H1 (cell line): ENCODE measurements around the gene GBF1. TPM values are rescaled to one million over a fixed set of nuclear protein-coding genes. Genes with fewer than 3 reads are reported as not detected.

ENCODE experiments used
- CHD2 ChIP-seq: IDR thresholded peaks from 2 replicates; pipeline ENCODE4 v1.6.1; 2012; ENCODE audit warnings: low read length, improper control_type of control experiment
- EP300 ChIP-seq, 2 experiments: IDR thresholded peaks; 1 replicate in 1 of 2; 2 replicates in 1 of 2; pipeline ENCODE4 v1.6.1; 2011 to 2012; ENCODE audit warnings: low read depth in 2 of 2, low read length in 2 of 2, mild to moderate bottlenecking in 2 of 2, borderline replicate concordance in 1 of 2, inconsistent platforms in 1 of 2, moderate library complexity in 1 of 2
- GABPA ChIP-seq: IDR thresholded peaks from 2 replicates; pipeline ENCODE4 v1.6.1; 2011; ENCODE audit warnings: mild to moderate bottlenecking, low read length, moderate library complexity, borderline replicate concordance; ENCODE audit not compliant: insufficient read depth
- KDM1A ChIP-seq: fragments of 200-600, 300-600 bp; sonication (generic); IDR thresholded peaks from 2 replicates; pipeline ENCODE4 v1.7.1; 2016; ENCODE audit warnings: mild to moderate bottlenecking, low read length, borderline replicate concordance
- RNF2 ChIP-seq: fragments of 200-900, 300-1000 bp; sonication (generic); IDR thresholded peaks from 2 replicates; pipeline ENCODE4 v1.7.1; 2016; ENCODE audit warnings: borderline replicate concordance, low read depth, mild to moderate bottlenecking, antibody characterized with exemption, low read length; ENCODE audit not compliant: poor library complexity, severe bottlenecking; ENCODE audit errors: missing control alignments
- SP2 ChIP-seq: IDR thresholded peaks from 2 replicates; pipeline ENCODE4 v1.6.1; 2012; ENCODE audit warnings: mild to moderate bottlenecking, low read length, inconsistent platforms
- TAF1 ChIP-seq: IDR thresholded peaks from 2 replicates; pipeline ENCODE4 v1.6.1; 2011; ENCODE audit warnings: mild to moderate bottlenecking, low read depth, low read length
- TCF12 ChIP-seq: IDR thresholded peaks from 2 replicates; pipeline ENCODE4 v1.6.1; 2011; ENCODE audit warnings: low read depth, mild to moderate bottlenecking, low read length
- polyA plus RNA-seq, 7 experiments: library from polyadenylated mRNA; depleted of rRNA in 3 of 7; stranded (reverse) in 5 of 7; unstranded in 2 of 7; fragments of >200 nt in 5 of 7; fragments of 200-250 nt in 2 of 7; gene quantifications; 1 replicate in 5 of 7; 2 replicates in 1 of 7; 4 replicates in 1 of 7; pipeline versions ENCODE4 v1.2.1 to v1.2.3, GENCODE V29; 2011 to 2013; ENCODE audit warnings: missing spikeins in 2 of 7, mixed read lengths in 2 of 7
- total RNA-seq: library from RNA; stranded (reverse); fragmentation: NEBNext Ultra II Directional; extraction: Animal tissue kit (Norgen Biotek cat#: 25700); gene quantifications from 2 replicates; pipeline ENCODE4 v1.2.1, GENCODE V29; 2021

The GBF1 gene
- total and polyA plus RNA-seq, 2 of the 8 experiments (the other 6 are each of a cell fraction or from before 2014, with no cell fraction given): 11.0 to 25.5 TPM

DNA sequence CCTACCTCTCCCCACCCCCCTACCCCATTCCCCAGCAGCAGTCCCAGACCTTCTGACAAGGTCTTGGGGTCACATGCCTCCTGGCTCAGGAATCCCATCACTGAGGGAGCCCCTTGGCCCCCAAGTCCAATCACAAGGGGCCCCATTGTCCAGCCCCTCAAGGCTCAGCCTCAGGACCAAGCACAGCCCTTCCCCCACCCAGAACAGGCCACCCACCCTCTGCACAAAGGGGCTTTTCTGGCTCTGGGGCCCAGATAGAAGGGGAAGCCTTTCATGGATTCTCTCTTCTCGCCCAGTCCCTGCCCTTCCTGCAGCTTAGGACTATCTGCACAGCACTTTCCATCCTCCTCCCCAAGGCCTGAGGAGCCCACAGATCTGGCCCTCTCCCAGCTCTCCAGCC is 180.1 kb downstream of the GBF1 start (continued):
- no peak for TF ChIP-seq TAF1
- TF ChIP-seq CHD2: no peak
- TF ChIP-seq SP2: no peak
- no peak for TF ChIP-seq EP300 (IDR thresholded peaks at IDR 0.05; ENCODE audit: borderline replicate concordance in 1 of 2, low read depth in 2 of 2, low read length in 2 of 2)
- no peak for TF ChIP-seq KDM1A
- no peak for TF ChIP-seq TCF12
- no peak for TF ChIP-seq GABPA
- TF ChIP-seq RNF2: no peak
- TF ChIP-seq, all 59 proteins: peak for 0
